Stimulated activated CD4-positive, alpha-beta T cell treated with anti-CD3 and anti-CD28 coated beads, Interleukin-15, amount 100 ng/mL, for 1 hour (primary cell): Measurements from ENCODE around the gene SHF.
"Not testable (repeated sequence)": the region's sequence is repeated elsewhere in the genome, so short reads cannot be mapped to it uniquely, and the experiment has no call there.

Experiments
- DNase-seq, 2 donors: peaks; one replicate each; pipeline ENCODE4 v3.0.0-alpha.2; 2020; ENCODE audit warnings: low read depth in 1 of 2, low spot score in 1 of 2

SHF gene

GRCh38 chr15:45148076-45149059 is 39.4 kb downstream of the SHF start:
- DNase-seq = no peak

- DNase-seq = no peak
These were observed 40.2 kb downstream of the SHF start for GRCh38 chr15:45147606-45148005.

GRCh38 chr15:45146405-45146804 is 41.4 kb downstream of the SHF start:
- DNase-seq = no peak

GRCh38 chr15:45144775-45145174 is 43.0 kb downstream of the SHF start:
- no peak for DNase-seq

- no peak for DNase-seq
These were observed 43.8 kb downstream of the SHF start for GRCh38 chr15:45143946-45144345.

GRCh38 chr15:45143056-45143455 is 44.7 kb downstream of the SHF start:
- DNase-seq = no peak

GRCh38 chr15:45141386-45141785 is 46.4 kb downstream of the SHF start:
- no peak for DNase-seq

- DNase-seq = no peak
These were observed 47.1 kb downstream of the SHF start for GRCh38 chr15:45140557-45141250.

- DNase-seq = no peak
These were observed 48.0 kb downstream of the SHF start for GRCh38 chr15:45139770-45140169.

GRCh38 chr15:45138814-45139765 is 48.7 kb downstream of the SHF start:
- DNase-seq = no peak

GRCh38 chr15:45137703-45138102 is 50.1 kb downstream of the SHF start:
- DNase-seq = no peak

GRCh38 chr15:45136378-45136764 is 51.4 kb downstream of the SHF start:
- DNase-seq = no peak

- DNase-seq = not testable (repeated sequence)
These were observed 51.9 kb downstream of the SHF start for GRCh38 chr15:45135705-45136377.

- DNase-seq = no peak
These were observed 52.8 kb downstream of the SHF start for GRCh38 chr15:45134682-45135604.

- DNase-seq = no peak
These were observed 53.7 kb downstream of the SHF start for GRCh38 chr15:45134046-45134445.

GRCh38 chr15:45133561-45133920 is 54.2 kb downstream of the SHF start:
- DNase-seq = no peak

GRCh38 chr15:45132844-45133560 is 54.8 kb downstream of the SHF start:
- no peak for DNase-seq

- no peak for DNase-seq
These were observed 56.3 kb downstream of the SHF start for GRCh38 chr15:45131510-45131909.
